K562 (cell line): ENCODE results near the gene TTN. TPM values are rescaled to one million over a fixed set of nuclear protein-coding genes. Genes with fewer than 3 reads are reported as not detected.

Source experiments
- ATAC-seq: fragments of 200-7000 bp; cut with Tn5 transposase; 3 replicates; pipeline ENCODE4 v1.9.1; 2020; ENCODE audit warnings: moderate library complexity
- BruUV-seq: library from RNA; stranded (reverse); fragments of 400-500 nt; replicated peaks from 2 replicates; lab custom pipeline; 2021; lab: Mats Ljungman, UMichigan
- CTCF ChIA-PET: fragments of 300-600 bp; formaldehyde crosslinking; extraction: SDS; loops from one replicate; lab custom pipeline; 2021; ENCODE audit warnings: low intra/inter-chr PET ratio; lab: Yijun Ruan, JAX
- POLR2A ChIA-PET: fragments of 300-600, 350-650 bp; sonication (Branson Sonifier 250); formaldehyde crosslinking; extraction: SDS; loops from one replicate; lab custom pipeline; 2021; ENCODE audit warnings: antibody characterized with exemption, inconsistent platforms; lab: Yijun Ruan, JAX
- DNase-seq, 4 experiments: peaks; one replicate each; pipeline versions ENCODE4 v3.0.0 to v3.0.0-alpha.2; 2011 to 2018; ENCODE audit warnings: low spot score in 3 of 4, mixed read lengths in 3 of 4; ENCODE audit errors: extremely low read depth in 1 of 4
- FAIRE-seq: peaks from 2 replicates; lab custom pipeline; 2011; peaks lifted over from hg19 to GRCh38; lab: Jason Lieb, UNC
- H2AFZ ChIP-seq: 2 replicates; pipeline ENCODE4 v1.6.0; 2011; ENCODE audit warnings: low read depth, low read length, control low read depth, inconsistent platforms
- H3K27ac ChIP-seq: fragments of 200-600 bp; 3 replicates; pipeline ENCODE4 v1.8.0; 2011; ENCODE audit warnings: low read depth, mild to moderate bottlenecking, control low read depth, inconsistent platforms, low read length, moderate library complexity, mixed read lengths; ENCODE audit errors: extremely low read depth
- H3K27me3 ChIP-seq, 2 experiments: fragments of 300-600 bp in 1 of 2; 2 replicates in 1 of 2; 3 replicates in 1 of 2; pipeline versions ENCODE4 v1.6.0 to v1.8.0; 2011; ENCODE audit warnings: inconsistent platforms in 2 of 2, low read length in 2 of 2, mild to moderate bottlenecking in 1 of 2, mixed read lengths in 1 of 2, moderate library complexity in 1 of 2; ENCODE audit not compliant: control insufficient read depth in 2 of 2, insufficient read depth in 2 of 2
- H3K36me3 ChIP-seq: fragments of 300-600 bp; 3 replicates; pipeline ENCODE4 v1.8.0; 2011; ENCODE audit warnings: mild to moderate bottlenecking, low read length, inconsistent platforms; ENCODE audit not compliant: control insufficient read depth, insufficient read depth
- H3K4me1 ChIP-seq, 2 experiments: fragments of 200-600 bp in 1 of 2; replicated peaks in 1 of 2; 2 replicates in 1 of 2; 3 replicates in 1 of 2; pipeline versions ENCODE4 v1.5.1 to v1.8.0; 2011; ENCODE audit warnings: inconsistent platforms in 2 of 2, low read length in 2 of 2, mild to moderate bottlenecking in 1 of 2, mixed read lengths in 1 of 2, moderate library complexity in 1 of 2; ENCODE audit not compliant: control insufficient read depth in 2 of 2, insufficient read depth in 2 of 2
- H3K4me2 ChIP-seq: 2 replicates; pipeline ENCODE4 v1.6.1; 2011; ENCODE audit warnings: low read length, control low read depth, inconsistent platforms, mixed read lengths; ENCODE audit not compliant: insufficient read depth
- H3K4me3 ChIP-seq: fragments of 200-600 bp; sonication (generic), shearing (Covaris generic); 2 replicates; pipeline ENCODE4 v1.5.1; 2016; ENCODE audit warnings: control low read depth, inconsistent platforms
- H3K79me2 ChIP-seq: fragments of 200-600 bp; 3 replicates; pipeline ENCODE4 v1.8.0; 2011; ENCODE audit warnings: low read length, inconsistent platforms; ENCODE audit not compliant: control insufficient read depth, insufficient read depth
- H3K9ac ChIP-seq, 2 experiments: 2 replicates each; pipeline versions ENCODE4 v1.6.0 to v1.6.1; 2011; ENCODE audit warnings: low read depth in 2 of 2, low read length in 2 of 2, control low read depth in 1 of 2, inconsistent platforms in 1 of 2, mild to moderate bottlenecking in 1 of 2, mixed read lengths in 1 of 2; ENCODE audit not compliant: insufficient read depth in 1 of 2
- H3K9me1 ChIP-seq: one replicate; pipeline ENCODE4 v1.6.0; 2011; ENCODE audit warnings: inconsistent platforms, mild to moderate bottlenecking, low read length, moderate library complexity; ENCODE audit not compliant: control insufficient read depth, insufficient read depth
- H3K9me3 ChIP-seq: replicated peaks from 2 replicates; pipeline ENCODE4 v1.5.1; 2011; ENCODE audit warnings: low read depth, low read length, inconsistent platforms; ENCODE audit not compliant: control insufficient read depth, insufficient read depth
- H4K20me1 ChIP-seq: replicated peaks from 2 replicates; pipeline ENCODE4 v1.6.1; 2011; ENCODE audit warnings: low read length, inconsistent platforms, mixed read lengths; ENCODE audit not compliant: control insufficient read depth, insufficient read depth
- ATF7 ChIP-seq: fragments of 450-650 bp; IDR thresholded peaks from 2 replicates; pipeline ENCODE4 v1.7.1; 2014; ENCODE audit warnings: mild to moderate bottlenecking, moderate library complexity
- DDX20 ChIP-seq: fragments of 450-650 bp; IDR thresholded peaks from 2 replicates; pipeline ENCODE4 v1.6.1; 2016; ENCODE audit warnings: missing genetic modification characterization, low read depth, mild to moderate bottlenecking, missing compliant biosample characterization, moderate library complexity
- FOXA3 ChIP-seq, 2 experiments: fragments of 450-650 bp in 1 of 2; sonication (generic) in 1 of 2; formaldehyde crosslinking; IDR thresholded peaks in 1 of 2; conservative IDR thresholded peaks in 1 of 2; 2 replicates each; pipeline versions ENCODE4 v1.4.0 to v1.8.0; 2020 to 2022; ENCODE audit warnings: mild to moderate bottlenecking in 2 of 2, missing genetic modification reagents in 1 of 2
- FOXP1 ChIP-seq: sonication (generic); formaldehyde crosslinking; IDR thresholded peaks from 2 replicates; pipeline ENCODE4 v1.8.0; 2022; ENCODE audit warnings: mild to moderate bottlenecking, missing genetic modification reagents
- HLTF ChIP-seq: fragments of 450-650 bp; IDR thresholded peaks from 2 replicates; pipeline ENCODE4 v1.6.1; 2016
- MCM7 ChIP-seq, 2 experiments: fragments of 450-650 bp; IDR thresholded peaks; 2 replicates each; pipeline ENCODE4 v1.6.1; 2016 to 2018
- MXI1 ChIP-seq: IDR thresholded peaks from 2 replicates; pipeline ENCODE4 v1.6.1; 2011; ENCODE audit warnings: low read depth, mild to moderate bottlenecking, improper control_type of control experiment, low read length
- MYC ChIP-seq, 2 experiments: fragments of 250-450 bp in 1 of 2; sonication (Bioruptor Pico) in 1 of 2; IDR thresholded peaks; 2 replicates each; pipeline versions ENCODE4 v1.5.1 to v1.6.1; 2012 to 2021; ENCODE audit warnings: low read depth in 2 of 2, borderline replicate concordance in 1 of 2, improper control_type of control experiment in 1 of 2, low read length in 1 of 2, mild to moderate bottlenecking in 1 of 2, moderate library complexity in 1 of 2
- PHB ChIP-seq: fragments of 250-450 bp; sonication (Bioruptor Pico); IDR thresholded peaks from 2 replicates; pipeline ENCODE4 v1.5.0; 2021
- POLR2B ChIP-seq: fragments of 450-650 bp; IDR thresholded peaks from 2 replicates; pipeline ENCODE4 v1.6.1; 2018; ENCODE audit warnings: low read depth; ENCODE audit not compliant: partially characterized antibody
- RBFOX2 ChIP-seq: fragments of 200-400 bp; formaldehyde crosslinking; IDR thresholded peaks from 2 replicates; pipeline ENCODE4 v1.6.1; 2017; ENCODE audit warnings: low read depth, mild to moderate bottlenecking, low read length, moderate library complexity
- RUNX1 ChIP-seq: sonication (generic); IDR thresholded peaks from 2 replicates; pipeline ENCODE4 v1.6.1; 2016; ENCODE audit warnings: antibody characterized with exemption, low read depth
- TEAD2 ChIP-seq: fragments of 450-650 bp; IDR thresholded peaks from 2 replicates; pipeline ENCODE4 v1.6.1; 2016; ENCODE audit warnings: missing genetic modification characterization, control low read depth, missing compliant biosample characterization
- ZNF197 ChIP-seq: fragments of 200-800 bp; sonication (Bioruptor generic); IDR thresholded peaks from 2 replicates; pipeline ENCODE4 v1.6.1; 2016; ENCODE audit warnings: low read depth, missing genetic modification characterization, missing compliant biosample characterization
- ZNF239 ChIP-seq: fragments of 250-450 bp; sonication (Bioruptor Pico); IDR thresholded peaks from 2 replicates; pipeline ENCODE4 v1.4.0; 2020; ENCODE audit warnings: mild to moderate bottlenecking
- ZNF3 ChIP-seq: fragments of 250-450 bp; sonication (Bioruptor Pico); IDR thresholded peaks from 2 replicates; pipeline ENCODE4 v1.5.0; 2021; ENCODE audit warnings: mild to moderate bottlenecking, moderate library complexity
- ZNF431 ChIP-seq: sonication (generic); formaldehyde crosslinking; IDR thresholded peaks from 2 replicates; pipeline ENCODE4 v1.8.0; 2022; ENCODE audit warnings: mild to moderate bottlenecking, missing genetic modification reagents
- WGBS: fragments of 100-300 bp; shearing (Covaris generic); methylation state at CpG from one replicate; pipeline ENCODE4 v1.1.6; 2016; ENCODE audit warnings: low coverage, mixed read lengths; ENCODE audit not compliant: insufficient coverage; ENCODE audit errors: missing lambda C conversion rate; 5-methylcytosine and 5-hydroxymethylcytosine counted together
- in situ Hi-C: fragments of 300-500 bp; cut with MboI; formaldehyde crosslinking; loops from 4 replicates; pipeline ENCODE4 v1.15.0; 2018; ENCODE audit warnings: inconsistent platforms, mixed read lengths
- intact Hi-C: fragments of 100-400 bp; cut with micrococcal nuclease; formaldehyde crosslinking; loops from 2 replicates; pipeline ENCODE4 v1.14.2; 2022
- polyA plus RNA-seq, 8 experiments: library from polyadenylated mRNA; depleted of rRNA in 4 of 8; stranded (reverse) in 5 of 8; unstranded in 3 of 8; fragments of >200 nt; fragmentation: Nextera tagmentation in 2 of 8; fragmentation: Illumina TruSeq in 1 of 8; extraction: Ambion mirVana in 2 of 8; extraction: Trizol in 1 of 8; gene quantifications; 2 replicates each; pipeline versions ENCODE4 v1.2.1 to v1.2.3, GENCODE V29; 2011 to 2014; ENCODE audit warnings: inconsistent platforms in 1 of 8, missing spikeins in 1 of 8
- total RNA-seq, 7 experiments: library from RNA; depleted of rRNA in 6 of 7; stranded (reverse); fragments of >200 nt in 6 of 7; fragmentation: Illumina TruSeq in 2 of 7; extraction: Trizol in 2 of 7; gene quantifications; 2 replicates each; pipeline versions ENCODE4 v1.2.1 to v1.2.3, GENCODE V29; 2011 to 2021; ENCODE audit warnings: low replicate concordance in 1 of 7
- TF ChIP-seq, protein P1 (sequence below): fragments of 200-400 bp; formaldehyde crosslinking; IDR thresholded peaks from 2 replicates; pipeline ENCODE4 v1.6.1; 2017; ENCODE audit warnings: mild to moderate bottlenecking, low read depth, low read length, moderate library complexity
- TF ChIP-seq, protein P2 (sequence below): sonication (generic); formaldehyde crosslinking; IDR thresholded peaks from 2 replicates; pipeline ENCODE4 v1.8.0; 2022; ENCODE audit warnings: mild to moderate bottlenecking, missing genetic modification reagents

The TTN gene
- total and polyA plus RNA-seq, 9 of the 15 experiments (the other 6 are each of a cell fraction or from before 2014, with no cell fraction given): under 0.01 to 0.20 (median 0.04) TPM; not detected in 1

DNA sequence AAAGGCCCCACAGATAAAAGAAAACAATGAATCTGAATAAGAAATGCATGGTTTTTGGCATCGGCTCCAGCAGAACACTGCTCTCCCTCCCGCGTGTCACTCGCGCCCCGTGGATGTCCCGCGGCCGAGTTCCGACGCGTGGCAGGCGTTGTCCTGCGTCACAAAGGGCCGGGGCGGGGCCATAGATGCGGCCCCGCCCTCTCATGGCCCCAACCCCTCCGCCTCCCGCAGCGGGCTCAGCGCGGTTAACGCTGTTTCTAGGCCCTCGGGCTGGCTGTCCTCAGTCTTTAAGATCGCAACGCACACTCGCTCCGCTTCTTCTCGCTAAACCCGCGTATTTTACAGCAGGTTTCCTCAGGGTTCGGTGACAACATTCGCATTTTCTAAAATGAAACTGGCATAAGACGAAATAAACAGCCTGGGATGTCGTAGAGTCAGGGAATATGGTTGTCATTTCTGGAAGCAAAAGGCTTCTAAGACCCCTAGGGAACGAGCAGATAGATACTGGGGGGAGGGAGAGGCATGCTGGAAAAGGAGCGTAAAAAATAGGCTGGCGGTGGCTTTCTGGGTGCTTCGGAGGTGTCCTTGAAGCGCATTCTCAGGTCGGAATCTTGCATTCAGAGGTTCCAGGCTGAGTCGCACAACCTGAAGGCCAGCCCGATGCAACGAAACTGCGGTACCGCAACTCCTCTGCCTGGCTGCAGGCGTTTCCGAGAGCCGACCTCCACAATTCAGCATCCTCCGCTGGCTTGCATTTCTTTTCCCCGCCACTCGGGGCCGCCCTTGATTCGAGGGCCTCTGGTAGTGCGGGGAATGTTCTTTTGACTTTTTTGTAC lies 328.6 kb downstream of the TTN start, which contains the start of gene FKBP7:
Gene FKBP7 (minus strand): TSS at position 162 of the 836 bp plus-strand sequence. CDS start 101 bp downstream, at position 61.
- in situ Hi-C loops: no loop called here
- ChIA-PET CTCF (interaction anchor here (0.9 kb wide), 1 partner anchor 45 kb away, joined by 5 read pairs; no protein-coding TSS in a partner anchor), POLR2A (interaction anchor here (0.7 kb wide), 1 partner anchor 23 kb away, joined by 3 read pairs; no protein-coding TSS in a partner anchor)
- Histone ChIP-seq H3K79me2 (peaks cover 43% of the 10 kb centered on the region), H3K9ac (peak within 1 kb of the TSS; percentile 75 to 91), H4K20me1 (no peaks in the 10 kb centered on the region), H3K4me1 (peaks cover 20 to 29% of the 10 kb centered on the region in 2 experiments), H3K27me3 (no peaks in the 10 kb centered on the region), H3K4me2 (peak within 1 kb of the TSS; percentile 95), H3K4me3 (peak within 1 kb of the TSS; percentile 57), H3K27ac (peak within 1 kb of the TSS; percentile 72), H2AFZ (peak within 1 kb of the TSS; percentile 98), H3K36me3 (no peaks in the 10 kb centered on the region), H3K9me3 (no peaks in the 10 kb centered on the region), H3K9me1 (no peaks in the 10 kb centered on the region)
- WGBS: under 1% methylated on average over 56 of the region's 56 CpGs
- BruUV-seq: no TSS peak
- DNase-seq: peak; percentile 85 to 93 (median 90)
- FAIRE-seq: peak; percentile 90
- ATAC-seq: peak; percentile 83
- intact Hi-C loops: loop anchor here (1.0 to 10.0 kb wide), 8 partner anchors 27 to 1526 kb away; partner anchors contain the start of genes CWC22, PJVK, PRKRA and RBM45
- TF ChIP-seq RUNX1 (peak; percentile 56; the same call in 1 of the 2 replicates), RBFOX2 (peak; percentile 92), MYC (IDR thresholded peaks at IDR 0.05; ENCODE audit: low read depth, low read length) (peak; percentile 95), MYC (CRISPR knock-in tag; IDR thresholded peaks at IDR 0.05; ENCODE audit: borderline replicate concordance, low read depth) (no peak), ZNF3 (CRISPR knock-in tag) (no peak), HLTF (no peak), ZNF431 (peak; percentile 38; the same call in 1 of the 2 replicates), PHB (no peak), TEAD2 (tag) (0 out of 2 replicates have a peak, but pooled peaks have one; percentile 36), ATF7 (peak; percentile 48; the same call in 1 of the 2 replicates), ZNF197 (no peak), DDX20 (no peak), FOXA3 (CRISPR knock-in tag; conservative IDR thresholded peaks at IDR 0.05 in 1 of 2, IDR thresholded peaks at IDR 0.05 in 1 of 2) (peak in 1 of 2 experiments; percentile 41; a peak in 1 of 4 replicates), MXI1 (peak; percentile 79), FOXP1 (CRISPR knock-in tag) (no peak), POLR2B (peak; percentile 73), MCM7 (IDR thresholded peaks at IDR 0.05) (no peak), ZNF239 (CRISPR knock-in tag) (no peak)
- TF ChIP-seq, protein P1, sequence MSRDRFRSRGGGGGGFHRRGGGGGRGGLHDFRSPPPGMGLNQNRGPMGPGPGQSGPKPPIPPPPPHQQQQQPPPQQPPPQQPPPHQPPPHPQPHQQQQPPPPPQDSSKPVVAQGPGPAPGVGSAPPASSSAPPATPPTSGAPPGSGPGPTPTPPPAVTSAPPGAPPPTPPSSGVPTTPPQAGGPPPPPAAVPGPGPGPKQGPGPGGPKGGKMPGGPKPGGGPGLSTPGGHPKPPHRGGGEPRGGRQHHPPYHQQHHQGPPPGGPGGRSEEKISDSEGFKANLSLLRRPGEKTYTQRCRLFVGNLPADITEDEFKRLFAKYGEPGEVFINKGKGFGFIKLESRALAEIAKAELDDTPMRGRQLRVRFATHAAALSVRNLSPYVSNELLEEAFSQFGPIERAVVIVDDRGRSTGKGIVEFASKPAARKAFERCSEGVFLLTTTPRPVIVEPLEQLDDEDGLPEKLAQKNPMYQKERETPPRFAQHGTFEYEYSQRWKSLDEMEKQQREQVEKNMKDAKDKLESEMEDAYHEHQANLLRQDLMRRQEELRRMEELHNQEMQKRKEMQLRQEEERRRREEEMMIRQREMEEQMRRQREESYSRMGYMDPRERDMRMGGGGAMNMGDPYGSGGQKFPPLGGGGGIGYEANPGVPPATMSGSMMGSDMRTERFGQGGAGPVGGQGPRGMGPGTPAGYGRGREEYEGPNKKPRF: no peak
- TF ChIP-seq, protein P2, sequence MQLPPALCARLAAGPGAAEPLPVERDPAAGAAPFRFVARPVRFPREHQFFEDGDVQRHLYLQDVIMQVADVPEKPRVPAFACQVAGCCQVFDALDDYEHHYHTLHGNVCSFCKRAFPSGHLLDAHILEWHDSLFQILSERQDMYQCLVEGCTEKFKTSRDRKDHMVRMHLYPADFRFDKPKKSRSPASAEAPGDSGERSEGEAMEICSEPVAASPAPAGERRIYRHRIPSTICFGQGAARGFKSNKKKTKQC: peak; percentile 60
